Endometrial microvascular endothelial cells (primary cell): Measurements from ENCODE around the gene CAMK2G. TPM values are rescaled to one million over a fixed set of nuclear protein-coding genes. Genes with fewer than 3 reads are reported as not detected.

ENCODE experiments used
- in situ Hi-C: cut with HindIII; loops from 2 replicates; pipeline ENCODE4 v1.10.0; 2017; ENCODE audit warnings: low sequenced_read_pairs, low pct_unique_long_range_greater_than_20kb; ENCODE audit errors: inconsistent ontology term
- total RNA-seq: library from RNA; depleted of rRNA; stranded (reverse); fragments of >200 nt; gene quantifications from one replicate; pipeline ENCODE4 v1.2.3, GENCODE V29; 2015; ENCODE audit errors: inconsistent ontology term

CAMK2G gene
- total RNA-seq, 1 donor from 2014 or later, result 21.5 TPM

DNA sequence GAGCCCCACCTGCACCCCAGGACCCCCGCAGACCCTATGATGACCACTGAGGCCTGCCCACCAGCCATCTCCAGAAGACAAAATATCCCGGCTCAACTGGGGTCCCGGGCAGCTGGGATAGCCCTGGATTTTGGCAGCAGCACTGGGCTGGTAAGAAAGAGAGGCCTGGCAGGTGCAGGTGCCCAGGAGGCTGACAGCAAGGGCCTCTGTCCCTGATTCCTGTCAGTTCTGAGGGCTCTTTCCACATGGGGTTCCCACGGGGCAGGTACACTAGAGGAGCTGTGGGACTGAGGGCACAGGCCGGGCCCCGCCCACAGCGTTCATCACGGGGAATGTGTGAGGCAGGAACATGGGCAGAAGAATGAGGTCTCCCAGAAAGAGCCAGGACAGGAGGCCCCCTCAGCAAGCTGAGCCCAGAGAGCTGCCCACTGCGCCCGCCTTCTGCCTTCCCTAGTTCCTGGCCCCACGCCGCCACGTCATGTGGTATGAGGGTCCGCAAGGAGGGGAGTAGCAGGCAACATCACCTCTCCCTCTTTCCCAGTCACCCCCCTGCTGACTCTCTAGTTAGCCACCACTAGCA lies 50.1 kb downstream of the CAMK2G start:
- in situ Hi-C loops, result no loop called here

DNA sequence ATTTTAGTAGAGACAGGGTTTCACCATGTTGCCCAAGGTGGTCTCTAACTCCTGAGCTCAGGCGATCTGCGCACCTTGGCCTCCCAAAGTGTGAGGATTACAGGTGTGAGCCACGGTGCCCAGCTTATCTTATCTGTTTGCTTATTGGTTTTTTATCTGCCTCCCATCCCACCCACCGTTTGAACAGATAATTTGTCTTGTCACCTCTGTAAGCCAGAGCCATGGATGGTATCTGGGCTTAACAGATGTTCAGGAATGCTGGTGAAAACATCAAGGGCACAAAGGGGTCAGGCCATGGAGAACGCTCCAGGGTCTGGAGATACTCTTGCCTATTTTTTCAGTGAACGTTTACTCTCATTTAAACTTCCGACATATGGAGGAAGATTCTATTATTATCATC lies 51.0 kb downstream of the CAMK2G start:
- in situ Hi-C loops, result no loop called here

DNA sequence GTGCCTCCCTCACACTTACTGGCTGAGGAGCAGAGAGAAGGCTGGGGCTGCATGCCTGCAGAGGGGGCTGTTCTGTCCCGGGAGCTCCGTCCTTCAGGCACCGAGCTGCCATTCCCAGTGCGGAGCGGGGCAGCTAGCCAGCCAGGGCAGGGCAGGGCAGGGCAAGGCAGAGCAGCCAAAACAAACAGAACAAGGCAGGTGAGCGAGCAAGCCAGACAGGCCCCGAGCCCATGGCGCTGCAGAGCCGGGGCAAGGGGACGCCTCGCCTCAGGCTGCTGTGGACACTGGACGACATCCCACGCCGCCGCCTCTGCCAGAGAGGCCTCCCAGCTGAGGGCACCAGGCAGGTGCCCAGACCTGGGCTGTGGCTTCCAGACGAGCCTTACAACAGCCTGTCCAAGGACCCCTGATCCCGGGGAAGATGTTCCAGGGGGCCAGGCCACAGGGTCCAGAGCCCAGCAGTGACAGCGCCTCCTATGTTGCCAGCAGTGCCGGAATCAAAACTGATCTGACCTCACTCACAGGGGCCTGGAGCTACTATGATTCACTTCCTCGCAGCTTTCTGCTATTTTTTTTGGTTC lies 54.8 kb downstream of the CAMK2G start:
- in situ Hi-C loops, result no loop called here

DNA sequence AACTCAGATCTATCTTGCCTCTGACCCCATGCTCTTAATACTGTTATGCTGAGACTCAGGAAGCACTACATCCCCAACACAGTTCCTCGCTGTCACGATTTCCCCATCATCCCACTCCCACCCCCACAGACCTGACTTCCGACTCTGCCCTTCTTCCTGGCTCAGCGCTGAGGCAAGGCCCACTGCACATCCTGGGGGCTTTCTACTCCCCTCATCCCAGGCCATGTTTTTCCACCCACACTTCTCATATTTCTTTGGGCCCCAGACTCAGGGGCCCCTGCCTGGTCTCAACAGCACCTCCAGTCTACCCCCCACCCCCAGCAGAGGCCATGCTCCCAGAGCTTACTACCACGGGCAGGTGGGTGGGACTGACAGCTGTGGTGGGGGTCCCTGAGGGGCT lies 55.3 kb downstream of the CAMK2G start:
- in situ Hi-C loops, result no loop called here

DNA sequence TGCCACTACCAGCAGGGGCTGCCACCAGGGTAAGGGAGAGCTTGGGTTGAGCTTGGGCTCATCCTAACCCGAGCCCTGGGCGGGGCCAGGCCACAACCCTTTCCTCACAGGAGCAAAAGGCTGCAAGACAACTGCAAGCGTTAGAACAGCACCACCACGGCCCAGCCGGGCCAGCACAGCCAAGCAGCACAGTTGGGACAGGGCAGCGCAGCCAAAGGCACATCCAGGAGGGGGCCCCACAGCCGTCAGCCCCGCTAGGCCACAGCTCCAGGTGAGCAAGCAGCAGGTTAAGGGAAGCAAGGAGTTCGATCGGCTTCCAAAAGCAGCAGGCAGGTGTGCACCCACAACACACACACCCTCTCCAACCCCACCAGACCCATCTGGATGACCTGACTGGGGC lies 56.0 kb downstream of the CAMK2G start:
- in situ Hi-C loops, result no loop called here

DNA sequence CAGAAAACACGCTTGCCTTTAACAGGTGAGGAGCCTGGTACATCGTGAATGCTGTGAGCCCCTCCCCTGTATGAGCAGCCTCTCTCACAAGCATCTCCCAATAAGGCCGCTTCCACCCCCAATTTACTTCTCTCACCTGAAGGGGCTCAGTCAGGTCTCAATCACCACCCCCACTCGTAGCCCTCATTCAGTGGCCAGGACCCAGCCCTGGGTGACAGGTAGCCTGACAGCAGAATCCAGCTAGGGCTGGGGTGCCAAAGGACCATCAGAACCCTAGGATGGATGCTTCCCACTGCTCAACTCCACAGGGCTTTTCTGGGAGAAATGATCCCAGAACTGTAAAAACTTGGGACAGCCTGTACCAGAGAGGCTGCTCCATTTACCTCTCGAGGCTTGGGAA lies 56.5 kb downstream of the CAMK2G start:
- in situ Hi-C loops, result no loop called here

DNA sequence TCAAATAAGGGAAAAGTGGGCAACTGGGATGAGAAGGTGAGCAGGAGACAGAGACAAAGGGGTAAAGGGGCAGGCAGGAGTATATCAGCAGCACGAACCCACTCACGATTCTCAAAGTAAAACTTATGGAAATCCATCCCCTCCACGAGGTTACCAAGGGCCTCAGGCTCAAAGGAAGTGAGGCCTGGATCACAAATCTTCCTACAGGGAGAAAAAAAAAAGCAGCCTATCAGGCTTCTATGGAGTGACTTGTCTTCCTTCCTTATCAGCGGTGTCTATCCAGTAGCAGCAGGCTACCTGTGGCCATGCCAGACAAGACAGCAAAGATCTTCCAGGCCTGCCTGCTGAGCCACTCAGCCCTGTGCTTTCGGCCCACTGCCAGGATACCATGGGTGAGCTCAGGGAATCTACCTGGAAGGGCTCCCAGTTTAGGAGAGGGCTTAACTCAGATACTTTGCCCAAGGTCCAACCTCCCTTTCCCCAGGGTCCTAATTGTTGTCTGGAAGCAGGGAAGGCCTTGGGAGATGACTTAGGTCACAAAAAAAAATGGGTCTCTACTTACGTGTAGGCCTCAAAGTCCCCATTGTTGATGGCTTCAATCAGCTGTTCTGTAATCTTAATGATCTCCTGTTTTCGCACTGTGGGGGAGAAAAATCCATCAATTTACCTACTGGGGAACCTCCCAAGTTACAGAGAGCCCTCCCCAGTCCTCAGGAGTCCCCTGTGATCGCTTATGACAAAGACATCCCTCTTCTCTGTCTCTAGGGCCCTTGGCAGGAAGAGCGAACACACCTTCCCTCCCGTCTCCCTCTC lies 57.2 kb downstream of the CAMK2G start:
- in situ Hi-C loops, result no loop called here

DNA sequence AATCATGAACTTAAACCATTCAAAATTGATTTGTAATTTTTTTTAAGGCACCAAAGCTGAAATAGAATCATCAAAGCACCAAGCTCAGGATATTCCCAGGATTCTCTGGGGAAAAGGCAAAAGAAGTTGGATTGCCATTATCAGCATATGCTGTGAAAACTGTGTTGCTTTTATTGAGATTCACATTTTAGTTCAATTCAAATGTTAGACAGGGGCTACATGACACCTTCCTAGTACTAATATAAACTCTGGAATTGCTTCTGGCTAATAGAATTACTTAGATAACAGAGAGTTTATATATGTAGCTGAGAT lies 58.7 kb downstream of the CAMK2G start:
- in situ Hi-C loops, result no loop called here

DNA sequence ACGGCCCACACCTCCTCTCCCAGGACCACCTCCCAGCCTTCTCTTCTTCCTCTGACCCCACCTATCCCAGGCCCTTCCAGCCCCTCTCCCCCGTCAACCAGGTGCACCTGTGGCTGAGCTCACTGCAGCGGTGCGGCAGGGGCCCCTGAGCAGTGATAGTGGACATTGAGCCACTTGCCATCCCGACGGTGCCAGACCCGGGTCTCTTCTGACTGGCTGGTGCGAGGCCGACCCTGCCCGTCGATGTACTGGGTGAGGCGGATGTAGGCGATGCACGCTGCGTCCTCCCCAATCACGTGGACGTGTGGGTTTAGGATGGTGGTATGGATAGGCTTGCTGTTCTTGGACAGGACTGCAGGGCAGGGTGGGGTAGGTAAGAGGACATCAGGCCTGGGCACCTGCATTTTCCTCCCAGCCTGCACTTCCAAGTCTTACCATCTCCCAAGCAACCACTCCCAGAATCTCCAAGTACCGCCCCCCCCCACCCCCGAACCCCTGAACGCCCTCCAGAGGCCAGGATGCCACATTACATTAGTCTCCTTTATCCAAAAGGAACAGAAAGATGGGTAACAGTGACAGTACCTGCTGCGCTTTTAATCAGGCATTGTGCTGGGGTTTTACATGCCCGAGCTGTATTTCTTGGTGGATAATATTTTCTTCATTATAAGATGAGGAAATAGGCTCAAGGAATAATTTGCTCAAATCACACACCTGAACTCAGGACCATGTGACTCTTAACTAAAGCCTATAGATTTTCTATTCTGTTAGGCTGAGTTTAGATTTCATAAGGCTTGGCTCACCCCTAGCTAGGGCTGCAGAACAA lies 59.2 kb downstream of the CAMK2G start:
- in situ Hi-C loops, result no loop called here

DNA sequence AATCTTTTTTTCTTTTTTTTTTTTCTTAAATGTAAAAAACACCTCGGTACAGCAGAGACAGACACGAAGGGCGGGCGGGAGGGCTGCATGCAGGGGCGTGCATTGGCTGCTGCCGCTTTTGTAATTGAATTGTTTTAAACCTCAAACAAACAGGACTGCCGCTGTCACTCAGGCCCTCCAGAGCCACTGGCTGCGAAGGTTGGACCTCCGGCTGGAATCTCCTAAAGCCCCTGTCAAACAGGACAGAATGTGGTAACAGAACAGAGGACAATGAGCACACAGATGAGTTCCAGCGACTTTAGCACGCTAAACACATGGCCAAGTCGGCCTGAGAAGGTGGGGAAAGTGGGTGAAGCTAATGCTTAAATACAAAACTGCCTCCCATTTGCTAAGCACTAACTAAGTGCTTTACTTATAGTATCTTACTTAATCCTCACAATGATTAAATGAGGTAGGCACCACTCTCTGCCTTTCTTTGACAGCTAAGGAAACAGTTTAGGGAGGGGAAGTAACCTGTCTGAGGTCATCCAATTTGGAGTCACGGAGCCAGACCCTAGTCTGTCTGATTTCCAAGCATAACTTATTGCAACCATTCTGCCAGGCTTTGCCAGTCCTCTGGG lies 60.0 kb downstream of the CAMK2G start:
- in situ Hi-C loops, result no loop called here

DNA sequence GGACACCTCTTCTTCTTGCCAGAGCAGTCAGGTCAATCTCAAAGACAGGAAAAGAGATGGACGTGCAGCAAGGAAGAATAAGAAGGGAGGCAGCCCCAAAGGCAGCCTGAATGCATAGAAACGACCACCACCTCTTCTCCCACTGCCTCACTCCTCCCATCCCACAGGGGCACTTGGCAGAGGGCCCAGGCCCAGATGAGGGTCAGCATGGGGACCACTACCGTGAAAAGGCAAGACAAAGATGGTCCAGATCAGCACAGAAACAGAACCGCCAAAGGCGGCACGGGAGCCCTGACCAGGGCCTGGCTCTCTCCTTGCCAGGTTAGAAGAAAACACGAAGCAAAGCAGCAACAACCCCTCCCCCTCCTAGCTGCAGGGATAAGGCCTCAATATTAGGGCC lies 61.0 kb downstream of the CAMK2G start:
- in situ Hi-C loops, result no loop called here

DNA sequence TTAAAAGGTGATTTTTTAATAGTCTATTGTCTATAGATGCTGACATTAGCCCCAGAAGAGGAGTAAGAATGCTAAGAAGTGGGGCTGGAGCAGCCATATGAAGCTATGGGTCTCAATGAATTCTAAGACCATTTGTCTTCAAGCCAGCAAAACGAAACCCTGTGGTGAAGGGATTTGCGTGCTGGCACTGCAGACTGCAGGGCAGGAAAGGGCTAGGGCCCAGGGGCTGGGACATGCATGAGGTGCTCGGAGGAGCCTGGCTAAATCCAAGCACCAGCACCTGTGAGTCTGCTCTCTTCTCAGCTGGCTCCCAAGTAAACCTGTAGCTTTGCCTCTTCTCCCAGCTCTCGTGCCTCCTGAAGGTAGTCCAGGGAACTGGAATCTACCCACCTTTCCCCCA lies 61.7 kb downstream of the CAMK2G start:
- in situ Hi-C loops, result no loop called here

DNA sequence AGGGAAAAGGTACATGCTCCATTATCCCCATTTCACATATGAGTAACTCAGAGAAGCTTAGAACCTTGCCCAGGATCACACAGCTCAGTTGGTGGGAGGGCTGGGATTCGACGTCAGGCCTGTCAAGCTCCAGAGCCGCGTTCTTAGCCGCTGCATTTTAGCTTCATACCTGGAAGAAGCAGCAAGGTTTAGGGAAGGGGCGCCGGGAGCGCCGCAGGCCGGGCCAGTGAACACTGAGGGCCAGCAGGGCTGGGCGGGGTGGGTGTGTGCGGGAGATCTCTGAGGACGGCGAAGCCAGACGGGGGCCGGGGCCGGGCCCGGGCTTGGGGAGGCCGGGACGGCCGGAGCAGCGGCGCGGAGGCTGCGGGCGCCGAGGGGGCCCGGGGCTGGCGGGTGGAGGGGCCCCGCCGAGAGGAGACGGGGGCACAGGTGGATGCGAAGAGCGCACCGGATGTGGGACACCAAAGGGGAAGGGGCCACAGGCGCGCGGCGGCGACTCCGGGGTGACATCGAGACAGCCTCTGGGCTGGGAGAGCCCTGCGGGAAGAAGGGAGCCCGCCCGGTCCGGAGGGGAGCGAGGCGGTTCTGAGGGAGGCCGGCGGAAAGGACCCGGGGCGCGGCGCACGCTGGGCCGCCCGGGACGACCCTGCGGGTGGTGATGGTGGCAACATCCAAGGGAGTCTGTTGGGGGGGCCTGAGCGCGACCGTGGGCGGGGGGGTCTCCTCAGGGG lies 63.5 kb downstream of the CAMK2G start:
- in situ Hi-C loops, result no loop called here

DNA sequence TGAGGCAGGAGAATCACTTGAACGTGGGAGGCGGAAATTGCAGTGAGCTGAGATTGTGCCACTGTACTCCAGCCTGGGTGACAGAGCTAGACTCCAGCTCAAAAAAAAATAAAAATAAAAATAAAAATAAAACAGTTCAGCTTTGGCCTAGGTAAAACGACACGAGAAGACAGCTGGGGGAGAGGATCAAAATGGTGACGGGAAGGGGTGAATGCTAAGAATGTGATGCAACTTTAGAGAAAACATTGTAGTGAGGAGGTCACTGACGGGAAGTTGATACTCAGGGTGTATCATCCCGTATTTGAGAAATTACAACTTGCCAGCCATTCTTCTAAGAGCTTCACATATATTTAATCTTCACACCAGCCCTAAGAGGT lies 64.0 kb downstream of the CAMK2G start:
- in situ Hi-C loops, result no loop called here

DNA sequence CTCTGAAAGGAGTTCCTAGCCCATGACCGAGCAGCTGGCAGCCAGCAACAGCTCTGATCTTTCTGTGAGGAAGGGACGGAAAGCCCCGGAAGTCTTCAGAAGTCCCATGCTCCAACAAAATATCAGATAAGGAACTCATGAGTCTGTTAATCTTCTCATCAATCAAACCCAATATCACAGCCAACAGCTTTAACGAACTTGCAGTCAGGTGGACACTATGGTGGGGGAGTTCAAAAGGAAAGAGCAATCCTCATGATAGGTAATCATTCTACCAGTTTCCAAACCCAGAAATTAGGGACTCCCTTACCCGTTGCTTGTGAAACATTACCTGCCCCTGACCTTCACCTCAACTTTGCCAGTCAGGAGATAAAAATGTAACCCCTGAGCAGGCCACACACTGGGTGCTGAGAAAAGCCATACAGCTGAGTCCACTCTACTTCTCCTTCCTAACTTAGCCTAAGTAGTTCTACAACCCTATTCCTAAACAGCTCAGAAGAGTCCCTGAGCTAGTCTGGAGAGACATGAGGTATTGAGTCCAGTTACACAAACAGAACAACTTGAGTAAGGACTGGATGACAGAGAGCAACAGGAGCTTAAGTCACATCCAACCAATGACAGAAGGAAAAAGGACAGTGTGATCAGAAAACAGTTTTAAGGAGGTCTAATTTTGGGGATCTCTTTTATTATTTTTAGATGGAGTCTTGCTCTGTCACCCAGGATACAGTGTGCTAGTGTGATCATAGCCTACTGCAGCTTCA lies 65.1 kb downstream of the CAMK2G start:
- in situ Hi-C loops, result no loop called here

DNA sequence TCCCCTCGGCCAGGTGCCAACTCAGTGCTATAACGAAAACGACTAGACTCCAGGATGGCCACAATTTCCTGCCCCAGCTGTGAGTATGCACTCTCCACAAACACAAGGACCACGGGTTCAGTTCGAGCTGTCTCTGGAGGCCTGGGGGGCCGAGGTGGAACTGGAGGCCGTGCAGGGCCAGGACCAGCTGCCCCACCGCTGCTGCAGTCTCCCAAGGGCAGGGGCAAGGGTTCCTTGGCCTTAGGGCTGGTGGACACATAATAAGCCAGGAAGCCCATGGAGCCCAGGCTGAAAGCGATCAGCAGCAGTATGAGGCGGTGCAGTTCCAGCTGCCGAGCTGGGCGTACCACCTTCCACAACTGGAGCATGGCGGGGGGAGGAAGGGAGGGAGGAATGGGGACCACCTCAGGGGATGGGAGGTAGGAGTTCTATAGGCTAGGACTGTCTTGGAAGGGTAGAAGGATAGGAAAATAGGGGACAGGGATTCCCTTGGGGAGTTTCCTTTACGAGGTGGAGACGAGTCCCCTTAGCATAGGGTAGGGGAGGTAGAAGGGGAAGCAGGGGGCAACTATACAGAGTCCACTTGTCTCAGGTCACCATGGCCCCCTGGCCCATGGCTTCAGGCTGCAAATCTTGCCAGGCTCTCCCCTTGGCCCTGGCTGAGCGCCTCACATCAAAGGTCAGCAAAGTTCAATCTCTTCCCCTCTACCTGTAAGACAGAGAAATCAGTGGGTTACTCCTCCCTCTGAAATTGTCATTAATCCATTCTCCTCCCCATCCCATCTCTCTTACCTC lies 66.1 kb downstream of the CAMK2G start:
- in situ Hi-C loops, result no loop called here

DNA sequence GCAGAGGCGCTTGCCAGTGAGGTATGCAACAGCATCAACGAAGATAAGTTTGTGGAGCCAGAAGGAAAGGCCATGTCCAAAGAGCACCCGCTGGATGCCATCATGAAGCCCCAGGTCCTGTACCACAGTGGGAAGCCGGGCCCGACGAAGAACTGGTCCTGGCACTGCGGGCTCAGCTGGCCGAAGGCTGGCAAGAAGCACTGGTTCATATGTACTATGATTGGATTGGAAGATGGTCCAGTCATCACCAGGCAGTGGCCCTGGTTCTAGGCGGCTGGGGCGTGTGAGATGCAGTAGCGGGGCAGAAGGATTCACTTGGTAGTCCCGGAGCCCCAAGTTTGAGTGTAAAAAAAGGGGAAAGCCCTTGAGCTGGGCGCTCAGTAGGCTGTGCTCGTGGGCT lies 66.9 kb downstream of the CAMK2G start:
- in situ Hi-C loops, result no loop called here
